HG03025 (cell line): ENCODE data around the gene HTR3E.
"Not testable (repeated sequence)": the region's sequence is repeated elsewhere in the genome, so short reads cannot be mapped to it uniquely, and the experiment has no call there.

Experiments
- ATAC-seq: cut with Tn5 transposase; IDR thresholded peaks from one replicate; pipeline ENCODE4 v1.9.1; 2021; ENCODE audit warnings: mild to moderate bottlenecking, moderate library complexity; ENCODE audit not compliant: unreplicated experiment, low FRiP score

The HTR3E gene, protein sequence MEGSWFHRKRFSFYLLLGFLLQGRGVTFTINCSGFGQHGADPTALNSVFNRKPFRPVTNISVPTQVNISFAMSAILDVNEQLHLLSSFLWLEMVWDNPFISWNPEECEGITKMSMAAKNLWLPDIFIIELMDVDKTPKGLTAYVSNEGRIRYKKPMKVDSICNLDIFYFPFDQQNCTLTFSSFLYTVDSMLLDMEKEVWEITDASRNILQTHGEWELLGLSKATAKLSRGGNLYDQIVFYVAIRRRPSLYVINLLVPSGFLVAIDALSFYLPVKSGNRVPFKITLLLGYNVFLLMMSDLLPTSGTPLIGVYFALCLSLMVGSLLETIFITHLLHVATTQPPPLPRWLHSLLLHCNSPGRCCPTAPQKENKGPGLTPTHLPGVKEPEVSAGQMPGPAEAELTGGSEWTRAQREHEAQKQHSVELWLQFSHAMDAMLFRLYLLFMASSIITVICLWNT

DNA sequence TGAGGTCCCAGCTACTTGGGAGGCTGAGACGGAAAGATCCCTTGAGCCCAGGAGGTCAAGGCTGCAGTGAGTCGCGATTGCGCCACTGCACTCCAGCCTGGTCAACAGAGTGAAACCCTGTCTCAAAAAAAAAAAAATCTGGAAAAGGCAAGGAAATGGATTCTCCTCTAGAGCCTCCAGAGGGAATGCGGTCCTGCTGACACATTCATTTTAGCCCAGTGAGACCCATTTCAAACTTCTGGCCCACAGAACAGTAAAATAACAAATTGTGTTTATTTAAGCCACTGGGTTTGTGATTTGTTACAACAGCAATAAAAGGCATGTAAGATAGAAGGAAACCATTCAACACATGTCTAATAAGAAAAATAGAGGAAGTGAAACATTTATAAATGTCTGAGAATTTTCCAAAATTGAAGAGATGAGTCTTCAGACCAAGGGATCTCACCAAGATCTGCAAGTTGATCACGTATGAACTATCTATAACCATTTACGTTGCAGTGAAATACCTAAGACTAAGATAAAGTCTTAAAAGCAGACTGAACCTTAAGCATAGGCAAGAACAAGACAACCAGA, at the start of gene HTR3E:
Gene HTR3E (plus strand): TSS at position 254 of the 573 bp plus-strand sequence. CDS start 466 bp downstream, outside the sequence.
- no peak for ATAC-seq

DNA sequence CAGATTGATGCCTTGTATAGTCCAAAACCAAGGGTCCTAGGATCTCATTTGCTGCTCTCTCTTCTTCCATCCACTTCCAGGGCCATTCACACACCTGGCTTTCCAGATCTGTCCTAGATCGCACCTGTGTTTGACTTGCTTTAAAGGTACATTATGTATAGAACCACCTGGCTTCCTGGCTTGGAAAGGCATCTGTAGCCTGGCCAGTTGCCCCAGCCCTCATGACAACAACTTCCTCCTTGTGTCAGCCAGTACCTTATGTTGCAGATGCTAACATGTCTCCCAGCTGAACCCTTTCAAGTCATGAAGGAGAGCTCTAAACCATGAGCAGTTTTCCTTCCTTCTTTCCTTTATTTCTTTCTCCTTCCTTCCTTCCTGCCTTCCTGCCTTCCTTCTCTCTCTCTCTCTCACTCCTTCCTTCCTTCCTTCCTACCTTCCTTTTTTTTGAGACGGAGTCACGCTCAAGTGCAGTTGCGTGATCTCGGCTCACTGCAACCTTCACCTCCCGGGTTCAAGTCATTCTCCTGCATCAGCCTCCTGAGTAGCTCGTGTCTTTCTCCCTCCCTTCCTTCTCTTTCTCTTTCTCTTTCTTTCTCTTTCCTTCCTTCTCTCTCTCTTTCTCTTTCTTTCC, 46.5 kb upstream of the HTR3E start:
- ATAC-seq = no peak

DNA sequence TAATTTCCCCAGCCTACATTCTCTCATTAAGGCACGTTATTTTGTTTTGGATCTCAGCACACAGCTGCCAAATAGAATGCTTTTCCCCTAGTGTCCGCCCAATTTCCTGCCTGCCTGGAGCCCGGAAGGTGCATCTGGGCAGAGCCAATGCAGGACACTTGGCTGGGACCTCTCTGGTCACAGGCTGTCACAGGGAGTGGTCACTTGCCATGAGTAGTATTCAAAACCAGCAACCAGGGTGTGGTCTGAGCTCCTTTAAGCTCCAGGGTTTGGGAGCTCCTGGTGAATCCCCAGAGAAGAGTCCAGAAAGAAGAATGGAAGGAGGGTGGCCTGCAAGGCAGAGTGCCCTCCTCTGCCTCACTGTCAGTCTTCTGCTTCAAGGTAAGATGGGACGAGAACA, 44.1 kb upstream of the HTR3E start, which contains the start of gene HTR3C:
Gene HTR3C (plus strand): TSS at position 281 of the 400 bp plus-strand sequence. CDS start 34 bp downstream, at position 315.
- no peak for ATAC-seq

DNA sequence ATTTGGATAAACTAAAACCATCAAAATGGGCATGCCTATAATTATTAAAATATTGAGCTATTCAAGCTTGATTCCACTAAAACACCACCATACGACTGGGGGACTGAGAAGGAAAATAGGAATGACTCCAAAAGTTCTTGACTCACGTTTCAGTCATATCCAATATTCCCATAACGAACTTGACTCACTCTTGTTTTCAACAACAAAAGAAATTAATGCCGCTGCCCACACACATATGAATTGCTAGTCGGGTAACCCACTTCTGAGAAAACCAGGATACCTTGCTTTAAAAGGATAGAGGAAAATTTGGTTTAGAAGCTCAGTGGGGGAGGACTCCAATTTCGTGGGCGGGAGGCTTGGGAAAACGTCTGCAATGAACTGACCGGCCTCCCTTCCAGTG, 38.8 kb upstream of the HTR3E start:
- no peak for ATAC-seq

DNA sequence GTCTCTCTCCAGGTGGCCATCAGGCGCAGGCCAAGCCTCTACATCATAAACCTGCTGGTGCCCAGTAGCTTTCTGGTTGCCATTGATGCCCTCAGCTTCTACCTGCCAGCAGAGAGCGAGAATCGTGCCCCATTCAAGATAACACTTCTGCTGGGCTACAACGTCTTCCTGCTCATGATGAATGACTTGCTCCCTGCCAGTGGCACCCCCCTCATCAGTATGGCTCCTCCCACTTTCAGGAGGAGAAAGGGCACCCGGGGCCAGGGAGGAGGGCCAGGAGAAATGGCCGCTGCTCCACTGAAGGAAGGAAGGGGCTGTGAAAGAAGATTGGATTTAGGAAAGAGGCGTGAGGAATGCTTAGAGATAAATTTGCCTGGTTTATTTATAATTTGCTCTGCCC, 37.4 kb upstream of the HTR3E start:
- ATAC-seq = no peak

DNA sequence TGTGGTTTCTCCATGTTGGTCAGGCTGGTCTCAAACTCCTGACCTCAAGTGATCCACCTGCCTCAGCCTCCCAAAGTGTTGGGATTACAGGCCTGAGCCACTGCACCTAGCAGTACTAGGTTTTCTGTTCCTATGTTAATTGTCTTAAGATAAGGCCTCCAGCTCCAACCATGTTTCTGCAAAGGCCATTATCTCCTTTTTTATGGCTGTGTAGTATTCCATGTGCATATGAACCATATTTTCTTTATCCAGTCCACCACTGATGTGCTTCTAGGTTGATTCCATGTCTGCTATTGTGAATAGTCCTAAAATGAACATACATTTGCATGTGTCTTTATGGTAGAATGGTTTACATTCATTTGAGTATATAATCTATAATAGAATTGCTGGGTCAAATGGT, 34.2 kb upstream of the HTR3E start:
- ATAC-seq = no peak

DNA sequence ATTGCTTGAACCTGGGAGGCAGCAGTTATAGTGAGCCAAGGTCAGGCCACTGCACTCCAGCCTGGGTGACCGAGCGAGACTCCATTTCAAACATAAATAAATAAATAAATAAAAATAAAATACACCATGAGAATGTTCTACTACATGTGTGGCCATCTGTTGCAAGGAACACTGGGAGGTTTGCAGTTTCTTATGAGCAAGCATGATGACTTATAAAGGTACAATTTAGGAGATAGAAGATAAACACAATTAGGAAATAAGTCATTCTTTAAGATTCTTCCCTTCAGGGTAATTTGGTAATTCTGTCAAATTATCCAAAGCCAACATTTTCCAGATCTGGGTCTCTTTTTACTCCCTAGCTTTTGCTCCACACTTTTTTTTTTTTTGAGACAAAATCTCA, 30.7 kb upstream of the HTR3E start:
- no peak for ATAC-seq

DNA sequence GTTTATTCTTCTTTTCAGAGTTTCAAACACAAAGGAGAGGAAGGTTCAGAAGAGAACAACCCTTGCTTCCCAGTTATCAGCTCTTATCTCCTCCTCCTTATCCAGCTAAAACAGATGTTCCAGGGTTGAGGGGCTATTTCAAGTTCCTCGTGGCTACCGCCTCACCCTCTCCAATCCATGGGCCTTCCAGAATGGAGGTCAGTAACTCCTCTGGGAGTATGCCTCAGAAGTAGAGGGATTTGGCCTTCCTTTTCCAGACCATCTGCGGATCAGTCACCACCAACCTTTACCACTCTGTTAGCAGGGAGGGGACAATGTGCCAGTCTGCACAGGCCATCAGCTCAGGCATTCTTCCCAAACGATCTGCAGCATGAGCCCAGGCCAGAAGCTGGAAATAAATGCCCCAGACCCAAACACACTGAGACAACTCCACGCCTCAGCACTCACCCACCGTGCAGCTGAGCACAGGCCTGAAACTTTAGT, 29.2 kb upstream of the HTR3E start:
- ATAC-seq = no peak

DNA sequence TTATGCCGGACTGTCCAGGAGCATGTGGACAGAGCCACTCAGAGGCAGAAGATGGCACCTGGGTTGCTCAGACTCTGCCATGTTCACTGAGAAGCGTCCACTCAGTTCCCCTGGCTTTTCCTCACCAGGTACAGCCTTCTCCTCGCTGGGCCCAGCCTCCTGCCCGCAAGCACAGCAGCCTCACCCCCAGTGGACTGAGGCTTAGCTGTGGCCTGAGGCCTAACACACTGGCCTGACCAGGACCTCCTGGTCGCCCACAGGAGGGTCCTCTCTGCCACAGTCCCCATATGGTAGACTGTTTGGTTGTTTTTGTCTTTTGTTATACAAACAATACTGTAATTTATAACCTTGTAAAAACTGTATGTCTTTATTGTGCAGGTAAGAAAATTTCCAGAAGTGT, 28.5 kb upstream of the HTR3E start:
- ATAC-seq = no peak

DNA sequence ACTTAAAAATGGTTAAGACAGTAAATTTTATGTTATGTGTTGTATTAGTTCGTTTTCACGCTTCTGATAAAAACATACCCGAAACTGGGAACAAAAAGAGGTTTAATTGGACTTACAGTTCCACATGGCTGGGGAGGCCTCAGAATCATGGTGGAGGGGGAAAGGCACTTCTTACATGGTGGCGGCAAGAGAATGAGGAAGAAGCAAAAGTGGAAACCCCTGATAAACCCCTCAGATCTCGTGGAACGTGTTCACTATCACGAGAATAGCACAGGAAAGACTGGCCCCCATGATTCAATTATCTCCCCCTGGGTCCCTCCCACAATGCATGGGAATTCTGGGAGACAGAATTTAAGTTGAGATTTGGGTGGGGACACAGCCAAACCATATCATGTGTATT, 25.7 kb upstream of the HTR3E start:
- not testable (repeated sequence) for ATAC-seq

DNA sequence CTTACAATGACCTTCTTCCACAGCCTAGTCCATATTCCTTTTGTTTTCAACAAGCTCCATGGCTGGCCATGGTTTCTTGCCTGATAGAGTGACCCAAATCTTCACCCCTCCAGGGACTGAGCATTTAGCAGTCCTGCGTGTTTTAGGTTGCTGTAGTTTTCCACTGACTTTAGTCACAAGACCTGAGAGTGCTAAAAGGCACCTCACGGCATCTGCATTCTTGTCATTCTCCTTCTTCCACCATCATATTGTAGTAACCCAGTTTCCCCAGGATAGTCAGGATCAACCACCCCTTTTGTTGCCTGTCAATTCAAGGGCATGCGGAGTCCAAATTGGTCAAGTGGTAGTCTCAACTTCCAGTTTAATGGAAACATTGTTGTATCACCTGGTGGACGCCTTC, 23.2 kb upstream of the HTR3E start:
- ATAC-seq = no peak

DNA sequence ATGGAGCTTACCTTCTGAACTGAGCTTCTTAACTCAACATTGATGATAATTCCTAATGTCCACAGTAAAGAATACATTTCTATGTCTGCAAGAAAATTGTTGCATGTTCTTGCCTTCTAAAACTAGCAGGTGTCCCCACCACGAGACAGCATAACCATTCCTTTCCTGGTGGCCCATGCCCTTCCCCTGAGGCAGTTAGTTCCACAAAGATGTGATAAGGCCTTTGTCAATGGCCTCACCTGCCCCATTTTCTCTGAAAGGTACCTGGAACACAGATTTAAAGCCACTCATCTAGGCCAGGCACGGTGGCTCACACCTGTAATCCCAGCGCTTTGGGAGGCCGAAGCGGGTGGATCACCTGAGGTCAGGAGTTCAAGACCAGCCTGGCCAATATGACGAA, 21.0 kb upstream of the HTR3E start:
- ATAC-seq = no peak

DNA sequence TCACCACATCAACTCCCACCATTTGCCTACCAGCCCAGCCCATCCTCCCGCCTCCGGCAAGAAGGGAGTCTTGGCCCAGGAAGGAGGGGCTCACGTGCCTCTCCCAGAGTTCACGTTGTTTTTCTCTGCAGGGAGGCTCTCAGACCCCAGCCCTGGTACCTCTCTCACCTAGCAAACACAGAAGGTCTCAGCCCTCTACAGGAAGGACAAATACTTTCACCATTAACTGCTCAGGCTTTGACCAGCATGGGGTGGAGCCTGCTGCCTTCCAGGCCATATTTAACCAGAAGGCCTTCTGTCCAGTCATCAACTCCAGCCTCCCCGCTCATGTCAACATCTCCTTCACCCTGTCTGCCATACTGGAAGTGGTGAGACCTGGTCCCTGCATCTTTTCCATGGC, 19.0 kb upstream of the HTR3E start:
- ATAC-seq = no peak

DNA sequence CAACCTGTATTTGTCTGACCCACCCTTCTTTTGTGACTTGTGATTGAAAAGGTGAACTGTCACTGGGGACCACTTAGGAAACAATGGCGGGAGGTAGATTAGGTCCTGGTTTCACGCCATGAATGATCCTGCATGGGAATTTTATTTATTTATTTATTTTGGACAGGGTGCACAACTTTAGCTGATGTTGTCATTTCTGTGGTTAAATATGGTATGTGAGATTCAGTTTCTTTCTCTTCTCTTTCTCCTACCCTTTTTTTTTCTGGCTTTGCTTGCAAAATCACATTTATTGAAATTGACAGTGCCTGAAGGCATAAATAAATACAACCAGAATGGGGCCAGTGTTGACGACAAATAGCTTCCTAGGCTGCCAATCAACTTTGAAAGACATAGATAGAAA, 18.0 kb upstream of the HTR3E start:
- no peak for ATAC-seq

DNA sequence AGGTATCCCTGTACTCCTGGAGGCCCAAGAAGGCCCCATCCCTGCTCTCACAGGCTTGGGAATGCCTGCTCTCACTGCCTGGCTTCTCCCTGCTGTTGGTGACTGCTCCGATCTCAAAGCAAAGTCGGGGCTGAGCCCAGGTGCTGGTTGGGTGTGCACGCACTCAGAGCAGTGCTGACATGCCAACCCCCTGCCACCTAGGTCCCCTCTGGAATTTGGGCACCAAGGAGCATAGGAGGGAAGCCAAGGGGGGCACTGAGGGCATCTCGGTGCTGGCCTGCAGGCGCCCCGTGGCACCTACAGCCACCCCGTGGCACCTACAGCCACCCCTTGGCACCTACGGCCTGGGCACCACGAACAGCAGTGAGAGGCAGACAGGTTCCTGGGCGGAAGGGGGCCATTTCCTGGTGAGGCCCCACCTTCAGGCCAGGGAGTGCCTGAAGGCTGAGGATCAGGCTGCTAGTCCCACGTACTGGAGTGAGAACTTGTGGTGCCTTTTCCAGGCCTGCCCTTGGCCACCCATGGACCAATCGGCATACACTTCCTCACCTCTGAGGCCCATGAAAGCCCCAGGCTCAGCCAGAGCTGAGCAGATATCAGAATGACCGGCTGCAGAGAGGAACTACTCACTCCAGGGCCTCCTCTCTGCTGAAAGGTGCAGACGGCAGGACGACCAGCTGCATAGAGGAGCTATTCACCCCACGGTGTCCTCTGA, 15.6 kb upstream of the HTR3E start:
- ATAC-seq = no peak

DNA sequence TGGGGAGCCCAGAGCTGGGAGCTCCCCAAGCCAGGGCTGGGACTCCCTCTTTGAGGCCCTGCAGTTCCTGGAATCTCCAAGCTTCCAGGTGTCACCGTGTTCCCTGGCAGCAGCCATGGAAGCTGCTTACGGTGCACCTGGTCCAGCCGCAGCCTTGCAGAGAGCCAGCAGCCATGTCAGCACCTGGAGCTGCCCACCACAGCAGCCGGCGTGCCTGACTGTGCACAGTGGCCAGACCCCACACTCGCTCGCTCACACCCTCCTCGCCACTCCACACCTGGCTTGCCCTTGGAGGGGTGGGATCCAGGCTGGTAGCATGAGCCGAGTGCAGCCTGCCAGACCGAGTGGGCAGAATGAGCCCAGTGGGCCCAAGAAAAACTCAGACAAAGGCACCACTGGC, 14.8 kb upstream of the HTR3E start:
- no peak for ATAC-seq

DNA sequence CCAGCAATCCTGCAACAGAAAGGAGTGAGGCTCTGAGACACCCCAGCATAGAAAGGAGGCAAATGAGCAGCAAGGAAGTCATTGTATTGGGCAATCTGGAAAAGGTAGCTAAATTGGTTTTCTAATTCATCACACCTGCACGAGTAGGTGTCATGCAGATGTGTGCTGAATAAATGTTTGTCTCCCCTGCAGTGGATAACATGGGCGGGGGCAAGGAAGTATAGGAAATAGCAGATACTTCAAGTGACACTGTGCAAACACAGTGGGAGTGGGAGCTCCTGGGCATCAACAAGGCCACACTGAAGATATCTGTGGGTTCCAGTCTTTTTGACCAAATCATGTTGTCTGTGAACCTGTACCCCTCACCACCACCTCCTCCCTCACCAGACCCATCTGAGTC, 14.4 kb upstream of the HTR3E start:
- no peak for ATAC-seq

DNA sequence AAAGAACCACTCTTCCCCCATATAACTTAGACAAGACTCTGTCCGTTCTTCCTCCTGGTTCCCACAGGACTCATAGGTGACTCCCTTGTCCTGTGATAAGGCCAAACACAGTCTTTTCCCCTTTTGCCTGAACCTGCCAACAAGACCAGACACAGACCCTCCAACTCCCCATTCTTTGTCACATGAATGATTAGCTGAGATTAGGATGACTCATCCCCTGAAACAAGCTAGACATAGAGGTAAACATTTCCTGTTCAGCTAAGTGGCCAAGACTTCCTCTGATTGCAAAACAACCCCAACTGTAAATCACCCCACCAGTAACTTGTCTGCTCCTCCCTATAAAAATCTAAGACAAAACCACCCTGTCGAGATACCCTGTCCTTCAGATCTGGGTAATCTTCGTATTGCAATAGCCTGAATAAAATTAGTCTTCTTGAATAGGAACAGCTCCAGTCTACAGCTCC, 11.4 kb upstream of the HTR3E start:
- ATAC-seq = no peak

DNA sequence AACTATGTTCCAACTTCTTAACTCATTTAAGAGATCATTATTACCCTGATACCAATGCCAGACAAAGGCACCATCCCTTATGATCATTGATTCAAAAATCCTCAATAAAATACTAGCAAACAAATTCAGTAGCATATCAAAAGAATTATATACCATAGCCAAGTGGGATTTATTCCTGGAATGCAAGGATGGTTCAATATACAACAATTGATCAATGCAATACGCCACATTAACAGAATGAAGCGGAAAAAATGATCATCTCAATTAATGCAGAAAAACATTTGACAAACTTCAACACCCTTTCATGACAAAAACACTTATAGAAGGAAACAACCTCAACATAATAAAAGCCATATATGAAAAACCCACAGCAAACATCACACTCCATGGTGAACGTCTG, 4.7 kb upstream of the HTR3E start:
- ATAC-seq = no peak

DNA sequence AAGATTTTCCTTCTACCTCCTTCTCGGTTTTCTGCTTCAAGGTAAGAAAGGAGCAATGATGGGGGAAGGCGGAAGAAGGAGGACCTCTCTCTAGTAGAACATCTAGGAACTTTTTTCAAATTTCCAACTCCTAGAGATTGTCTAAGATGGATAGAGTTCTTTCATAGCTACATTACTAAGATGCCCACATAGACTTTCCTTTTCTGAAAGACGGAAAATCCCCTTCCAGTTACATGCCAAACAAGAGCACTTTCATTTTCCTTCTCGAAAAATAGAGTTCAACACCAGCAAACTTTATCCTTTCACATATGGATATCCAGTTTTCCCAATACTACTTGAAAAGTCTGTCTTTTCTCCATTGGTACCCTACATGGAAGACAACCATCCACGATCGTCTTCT, 692 bp downstream of the HTR3E start:
- ATAC-seq = no peak
